ENCODE measurements around the gene GLS. TPM values are rescaled to one million over a fixed set of nuclear protein-coding genes. Genes with fewer than 3 reads are reported as not detected.
"Not testable (repeated sequence)": the region's sequence is repeated elsewhere in the genome, so short reads cannot be mapped to it uniquely, and the experiment has no call there.

GLS gene
- polyA plus RNA-seq, 10 donors = 55.9 to 92.3 (median 63.8) TPM

DNA sequence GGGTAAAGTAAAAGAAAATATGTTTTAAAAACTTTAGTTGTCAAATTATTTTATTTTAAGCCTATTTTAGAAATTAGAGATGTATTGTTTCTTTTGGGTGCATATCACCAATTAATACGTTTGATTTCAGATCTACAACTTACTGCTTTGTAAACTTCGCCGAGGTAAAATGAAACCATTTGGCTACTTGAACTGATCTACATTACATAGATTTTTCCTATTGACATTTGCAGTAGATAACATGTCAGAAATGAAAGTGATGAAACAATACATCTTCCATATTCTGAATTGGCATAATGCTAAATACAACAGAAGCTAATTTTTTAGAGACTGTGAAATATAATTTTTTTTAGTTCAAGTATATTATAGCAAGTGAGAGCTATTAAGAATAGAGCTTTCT, 39.5 kb downstream of the GLS start:
- DNase-seq = no peak

DNA sequence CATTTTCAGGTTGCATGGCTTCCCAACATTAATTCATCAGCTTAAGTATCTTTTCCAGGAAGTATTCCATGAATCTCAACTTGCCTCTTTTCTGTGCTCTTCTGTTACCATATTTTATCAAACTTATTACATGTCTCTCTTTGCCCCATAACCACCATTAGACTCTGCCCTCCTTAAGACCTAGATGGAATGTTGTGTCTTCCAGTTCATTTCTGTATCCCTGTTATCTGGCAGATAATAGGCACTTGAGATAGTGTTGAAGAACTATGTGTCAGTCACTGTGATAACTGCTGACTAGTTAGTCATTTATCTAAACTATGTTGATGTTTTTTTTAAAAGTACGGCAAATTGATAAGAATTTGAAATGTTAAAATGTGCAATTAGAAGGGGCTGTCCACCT, 41.8 kb downstream of the GLS start:
- no peak for DNase-seq

- DNase-seq = no peak
Measured at GRCh38 chr2:190927301-190927700, 46.7 kb downstream of the GLS start.

- no peak for DNase-seq
Measured at GRCh38 chr2:190929919-190930318, 49.3 kb downstream of the GLS start.

GRCh38 chr2:190930411-190930810, 49.8 kb downstream of the GLS start:
- no peak for DNase-seq

- no peak for DNase-seq
Measured at GRCh38 chr2:190932514-190932913, 51.9 kb downstream of the GLS start.

DNA sequence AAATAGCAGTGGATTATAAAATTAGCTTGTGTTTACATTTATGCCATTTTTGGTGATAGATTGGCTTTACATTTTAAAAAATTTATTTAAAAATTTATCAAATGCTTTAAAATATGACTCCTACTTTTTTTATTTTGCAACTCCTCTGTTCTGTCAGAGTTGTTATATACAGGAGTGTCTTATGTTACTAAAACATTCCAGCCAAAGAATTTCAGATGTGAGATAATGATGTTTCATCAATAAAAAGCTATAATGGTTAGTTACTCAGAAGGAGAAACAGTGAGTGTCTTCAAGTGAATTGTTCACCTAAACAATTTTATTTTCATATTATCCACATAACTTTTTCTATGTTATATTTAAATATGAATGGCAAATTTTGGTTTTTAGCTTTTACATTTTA, 52.7 kb downstream of the GLS start:
- DNase-seq = no peak

DNA sequence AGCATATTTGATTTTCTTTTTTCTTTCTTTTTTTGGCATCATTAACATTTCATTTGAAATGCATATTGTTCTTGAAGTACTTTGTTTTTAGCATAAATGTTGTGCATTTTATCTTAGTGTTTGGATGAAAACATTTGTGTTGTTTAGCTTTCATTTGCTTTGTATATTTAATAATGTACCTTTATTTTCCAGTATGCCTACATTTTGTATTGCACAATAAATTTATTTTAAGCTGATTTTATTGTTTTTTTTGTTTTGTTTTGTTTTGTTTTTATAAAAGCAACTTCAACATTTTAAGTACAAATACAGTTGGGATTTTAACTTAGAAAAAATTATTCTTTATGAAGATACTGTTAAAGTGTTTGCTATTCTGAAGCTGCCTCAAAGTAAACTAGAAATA, 54.4 kb downstream of the GLS start:
- no peak for DNase-seq

DNA sequence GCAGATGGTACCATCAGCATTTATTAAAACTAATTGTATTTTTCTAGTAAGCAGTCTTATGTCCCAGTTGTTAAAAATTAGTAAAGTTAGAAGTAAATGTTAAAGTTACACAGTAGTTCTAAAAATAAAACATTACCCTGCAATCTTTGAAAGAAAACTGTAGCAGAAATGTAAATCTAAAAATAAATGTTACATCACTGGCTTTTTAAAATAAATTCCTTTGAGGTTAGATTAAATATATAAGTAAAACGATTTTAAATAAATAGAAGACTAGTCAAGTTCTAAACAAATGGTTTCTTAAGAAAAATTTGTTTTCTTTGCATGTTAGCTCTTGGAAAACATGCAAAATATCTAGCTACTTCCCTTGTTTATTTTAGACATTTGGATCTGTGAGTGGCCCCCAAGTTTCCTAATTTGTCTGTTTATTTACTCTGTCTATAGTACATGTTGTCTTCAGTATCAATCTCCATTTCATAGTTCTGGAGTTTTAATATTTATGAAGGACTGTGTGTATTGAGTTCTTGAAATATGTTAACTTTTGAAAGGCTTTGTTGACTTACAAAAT, 58.2 kb downstream of the GLS start:
- DNase-seq = no peak

- DNase-seq = peak in 2 of 3 donors; percentile 34 to 56
Measured at GRCh38 chr2:190940454-190940853, 59.8 kb downstream of the GLS start.

DNA sequence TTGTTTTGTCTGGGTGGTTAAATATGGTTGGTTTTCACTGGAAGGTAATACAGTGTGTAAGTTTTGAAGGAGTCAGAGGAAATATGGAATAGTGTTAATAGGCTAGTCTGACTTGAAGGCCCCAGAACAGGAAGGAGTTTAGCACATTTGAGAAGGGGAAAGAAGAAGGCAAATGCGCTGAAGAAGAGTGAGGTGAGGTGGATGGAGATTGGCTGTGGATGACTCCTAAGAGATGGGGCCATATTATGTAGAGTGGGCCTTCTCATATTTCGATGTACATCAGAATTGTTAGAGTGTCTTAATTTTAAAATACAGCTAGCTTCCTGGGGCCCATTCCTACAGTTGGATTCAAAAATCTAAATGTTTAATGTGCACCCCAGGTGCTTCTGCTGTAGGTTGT, 61.0 kb downstream of the GLS start:
- no peak for DNase-seq

- DNase-seq = no peak
Measured at GRCh38 chr2:190942697-190943096, 62.1 kb downstream of the GLS start.

DNA sequence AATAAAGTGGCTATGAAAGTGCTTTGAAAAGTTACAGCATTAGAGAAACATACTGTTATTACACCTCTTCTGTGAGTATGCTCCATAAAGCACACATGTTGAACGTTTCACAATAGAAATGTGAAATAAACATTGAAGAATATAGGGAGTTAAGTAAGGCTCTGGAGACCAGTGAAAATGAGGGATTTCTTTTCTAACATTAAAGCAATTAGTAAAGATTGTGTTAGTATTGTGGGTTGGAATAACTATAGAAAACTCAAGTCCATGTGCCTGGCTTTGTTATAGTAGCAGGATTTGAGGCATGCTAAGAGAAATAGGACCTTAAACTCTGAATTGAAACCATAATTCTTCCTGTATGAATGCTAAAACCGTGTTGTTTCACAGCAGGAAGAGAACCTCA, 63.1 kb downstream of the GLS start:
- DNase-seq = no peak

GRCh38 chr2:190947141-190947540, 66.5 kb downstream of the GLS start:
- no peak for DNase-seq

DNA sequence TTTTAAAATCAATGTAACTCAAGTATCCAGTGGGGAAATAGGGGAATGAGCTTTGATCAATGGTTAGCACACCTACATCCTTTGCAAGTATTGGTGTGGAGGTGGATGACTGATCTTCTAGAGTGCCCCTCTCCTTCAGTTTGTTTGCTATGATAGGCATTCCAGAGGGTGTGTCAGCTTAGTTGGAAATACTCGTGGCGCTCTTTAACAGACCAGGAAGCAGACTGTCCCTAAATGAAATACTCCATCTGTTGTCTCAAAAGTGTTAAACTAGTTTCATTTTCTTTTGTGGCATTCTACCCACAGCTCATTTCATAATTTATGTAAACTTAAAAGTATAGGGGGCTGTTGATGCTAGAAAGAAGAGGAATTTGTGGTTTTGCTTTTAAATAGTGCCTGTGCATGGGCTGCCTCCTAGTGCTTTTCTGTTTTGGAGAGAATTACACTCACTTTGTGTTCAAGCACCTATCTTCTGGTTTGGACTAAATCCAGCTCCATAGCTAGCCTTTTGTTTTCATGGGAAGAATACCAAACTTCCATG, 67.2 kb downstream of the GLS start:
- peak in 2 of 3 donors; percentile 43 for DNase-seq

- DNase-seq = no peak
Measured at GRCh38 chr2:190948671-190949070, 68.0 kb downstream of the GLS start.

DNA sequence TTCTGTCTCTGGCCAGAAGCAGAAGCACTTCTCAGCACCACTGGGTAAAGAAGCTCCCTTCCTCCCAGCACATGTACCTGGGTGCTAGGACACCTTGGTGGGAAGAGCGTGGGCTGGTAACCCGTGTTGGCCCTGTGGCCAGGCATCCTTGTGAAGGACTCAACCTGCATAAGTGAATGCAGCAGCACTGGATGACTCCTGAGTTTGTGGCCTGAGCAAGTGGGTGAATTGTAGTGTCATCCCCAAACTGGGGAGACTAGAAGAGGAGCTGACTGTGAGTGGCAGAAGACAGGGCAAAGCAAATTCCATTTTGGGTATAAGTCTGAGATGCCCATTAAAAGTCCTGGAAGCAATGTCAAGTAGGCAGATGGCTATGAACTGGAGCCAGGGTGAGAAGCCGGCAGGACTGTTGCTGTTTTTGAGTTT, 70.0 kb downstream of the GLS start:
- DNase-seq = no peak

- no peak for DNase-seq
Measured at GRCh38 chr2:190953257-190953656, 72.6 kb downstream of the GLS start.

DNA sequence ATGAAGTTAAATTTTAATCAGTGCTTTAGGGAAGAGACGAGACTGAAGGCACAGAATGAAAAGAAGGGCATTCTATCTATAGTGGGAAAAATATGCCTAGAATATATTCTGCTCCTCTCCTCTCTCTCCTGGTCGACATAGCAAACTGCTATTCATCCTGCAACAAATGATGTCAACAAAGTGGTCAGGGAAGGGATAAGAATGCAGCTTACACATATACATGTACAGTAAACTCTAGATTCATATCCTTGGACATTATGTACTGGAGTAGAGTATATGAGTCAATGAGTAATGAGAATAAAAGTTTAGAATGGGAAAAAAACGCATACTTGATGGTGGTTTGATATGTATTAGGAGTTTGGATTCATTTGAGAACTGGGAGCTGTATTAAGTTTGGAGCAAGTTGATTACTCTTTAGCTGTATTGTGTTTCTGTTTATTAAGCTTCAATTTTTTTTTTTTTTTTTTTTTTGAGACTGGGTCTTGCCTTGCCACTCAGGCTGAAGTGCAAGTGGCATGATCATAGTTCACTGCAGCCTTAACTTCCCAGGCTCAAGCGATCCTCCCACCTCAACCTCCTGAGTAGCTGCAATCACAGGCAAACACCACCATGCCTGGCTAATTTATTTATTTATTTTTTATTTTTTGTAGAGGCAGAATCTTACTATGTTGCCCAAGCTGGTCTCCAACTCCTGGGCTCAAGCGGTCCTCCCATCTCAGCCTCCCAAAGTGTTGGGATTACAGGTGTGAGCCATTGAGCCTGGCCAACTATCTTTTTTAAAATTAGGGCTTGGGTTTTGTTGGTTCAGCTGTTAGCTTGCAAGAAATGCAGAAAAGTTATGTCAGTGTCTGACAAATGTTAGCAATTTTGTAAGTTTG, 79.5 kb downstream of the GLS start:
- DNase-seq = no peak

- DNase-seq = not testable (repeated sequence)
Measured at GRCh38 chr2:190961117-190961516, 80.5 kb downstream of the GLS start.

DNA sequence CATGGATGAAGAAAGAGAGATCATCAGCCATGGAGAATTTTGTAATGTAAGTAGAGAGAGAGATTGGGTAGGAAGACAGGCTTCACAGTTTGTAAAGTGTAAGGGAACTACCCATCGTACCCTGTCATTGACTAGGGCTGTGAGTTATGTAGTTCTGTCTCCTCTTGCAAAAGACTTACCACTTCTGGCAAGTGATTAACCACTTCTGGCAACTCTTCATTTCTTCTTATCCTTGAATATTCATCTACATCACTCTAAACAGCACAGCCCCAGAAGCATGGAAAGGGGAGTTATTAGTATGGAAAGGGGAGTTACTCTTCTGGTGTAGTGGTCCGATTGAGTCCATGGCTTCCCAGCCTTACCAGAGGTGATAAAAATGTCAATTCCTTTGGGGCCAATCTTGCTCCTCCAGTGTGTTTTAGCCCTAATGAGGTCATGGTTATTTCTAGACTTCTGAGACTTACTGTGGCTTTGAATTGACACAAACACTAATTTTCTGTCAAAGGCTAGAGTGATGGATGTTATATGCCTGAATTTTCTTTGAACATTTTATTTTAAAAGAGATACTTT, 81.4 kb downstream of the GLS start:
- no peak for DNase-seq

- DNase-seq = no peak
Measured at GRCh38 chr2:190963088-190963487, 82.5 kb downstream of the GLS start.

Data from muscle of back (tissue), 11 donors.